Epithelial cell of proximal tubule (primary cell): ENCODE measurements around the gene LILRA1. TPM values are rescaled to one million over a fixed set of nuclear protein-coding genes. Genes with fewer than 3 reads are reported as not detected.

Experiments used
- DNase-seq: peaks from one replicate; pipeline ENCODE4 v3.0.0-alpha.2; 2011; ENCODE audit warnings: low read depth
- H3K4me3 ChIP-seq: 2 replicates; pipeline ENCODE4 v1.5.1; 2011; ENCODE audit warnings: low read depth, mild to moderate bottlenecking, low read length
- total RNA-seq: library from RNA; depleted of rRNA; stranded (reverse); fragments of >200 nt; gene quantifications from 2 replicates; pipeline ENCODE4 v1.2.3, GENCODE V29; 2015
- TF ChIP-seq, protein P1 (sequence below): conservative IDR thresholded peaks from 2 replicates; pipeline ENCODE4 v1.5.1; 2012; ENCODE audit warnings: low read depth, mild to moderate bottlenecking, low read length

LILRA1 gene
- total RNA-seq, 1 donor from 2014 or later = not detected

DNA sequence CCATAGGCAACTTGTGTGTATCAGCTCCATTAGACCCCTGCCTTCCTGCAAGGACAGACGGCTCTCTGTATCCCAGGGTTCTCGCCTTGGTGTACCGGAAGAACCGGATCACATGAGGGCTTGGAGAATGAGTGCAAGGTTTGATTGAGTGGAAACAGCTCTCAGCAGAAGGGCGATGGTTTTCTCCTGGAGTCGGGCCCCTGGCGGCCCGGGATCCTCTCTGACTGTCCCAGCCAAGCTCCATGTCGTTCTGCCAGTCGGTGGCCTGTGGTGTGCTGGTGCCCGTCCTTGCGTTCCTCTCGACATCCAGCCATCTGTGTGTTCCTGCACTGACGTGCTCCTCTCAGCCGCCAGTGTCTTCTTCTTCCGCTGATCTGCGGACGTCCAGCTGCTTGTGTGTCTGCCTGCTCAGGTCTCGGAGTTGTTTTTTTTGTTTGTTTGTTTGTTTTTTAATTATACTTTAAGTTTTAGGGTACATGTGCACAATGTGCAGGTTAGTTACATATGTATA is 53.0 kb downstream of the LILRA1 start:
- H3K4me3 ChIP-seq = no peak overlapping the region
- no peak for DNase-seq
- TF ChIP-seq, protein P1, sequence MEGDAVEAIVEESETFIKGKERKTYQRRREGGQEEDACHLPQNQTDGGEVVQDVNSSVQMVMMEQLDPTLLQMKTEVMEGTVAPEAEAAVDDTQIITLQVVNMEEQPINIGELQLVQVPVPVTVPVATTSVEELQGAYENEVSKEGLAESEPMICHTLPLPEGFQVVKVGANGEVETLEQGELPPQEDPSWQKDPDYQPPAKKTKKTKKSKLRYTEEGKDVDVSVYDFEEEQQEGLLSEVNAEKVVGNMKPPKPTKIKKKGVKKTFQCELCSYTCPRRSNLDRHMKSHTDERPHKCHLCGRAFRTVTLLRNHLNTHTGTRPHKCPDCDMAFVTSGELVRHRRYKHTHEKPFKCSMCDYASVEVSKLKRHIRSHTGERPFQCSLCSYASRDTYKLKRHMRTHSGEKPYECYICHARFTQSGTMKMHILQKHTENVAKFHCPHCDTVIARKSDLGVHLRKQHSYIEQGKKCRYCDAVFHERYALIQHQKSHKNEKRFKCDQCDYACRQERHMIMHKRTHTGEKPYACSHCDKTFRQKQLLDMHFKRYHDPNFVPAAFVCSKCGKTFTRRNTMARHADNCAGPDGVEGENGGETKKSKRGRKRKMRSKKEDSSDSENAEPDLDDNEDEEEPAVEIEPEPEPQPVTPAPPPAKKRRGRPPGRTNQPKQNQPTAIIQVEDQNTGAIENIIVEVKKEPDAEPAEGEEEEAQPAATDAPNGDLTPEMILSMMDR = no peak

- DNase-seq = no peak
- H3K4me3 ChIP-seq = no peak overlapping the region
- TF ChIP-seq, protein P1 = no peak
Observed at GRCh38 chr19:54648129-54648528, 54.7 kb downstream of the LILRA1 start.

DNA sequence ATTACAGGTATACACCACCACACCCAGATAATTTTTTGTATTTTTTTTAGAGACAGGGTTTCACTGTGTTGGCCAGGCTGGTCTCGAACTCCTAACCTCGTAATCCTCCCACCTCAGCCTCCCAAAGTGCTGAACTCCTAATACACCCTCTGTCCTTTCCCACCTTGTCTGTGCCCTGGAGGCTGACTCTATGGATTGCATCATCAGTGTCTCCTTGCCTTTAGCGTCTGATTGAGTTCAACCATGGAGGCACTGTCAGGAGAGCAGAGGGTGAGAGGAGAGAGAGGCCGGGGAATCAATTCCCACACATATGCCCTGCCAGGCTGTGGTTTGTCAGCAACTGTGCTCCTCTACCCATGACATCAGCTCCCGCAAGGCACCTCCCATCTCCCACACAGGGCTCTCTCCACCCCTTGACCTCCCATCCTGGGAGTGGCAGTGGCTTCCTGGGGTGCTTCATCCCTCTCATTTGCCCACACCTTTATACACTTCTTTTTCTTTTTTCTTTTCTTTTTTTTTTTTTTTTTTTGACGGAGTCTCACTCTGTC is 56.8 kb downstream of the LILRA1 start:
- H3K4me3 ChIP-seq = no peak overlapping the region
- DNase-seq = no peak

More for the DNA sequence above, 56.8 kb downstream of the LILRA1 start:
- TF ChIP-seq, protein P1 = no peak

Other genes starting within 250 kb of the LILRA1 start
- not detected in 2 replicates for gene LAIR1, start 228.7 kb upstream of the LILRA1 start, total RNA-seq
- gene TTYH1, start 178.2 kb upstream of the LILRA1 start, total RNA-seq = 3.6 TPM in 1 of 2 replicates, not detected in the other
- gene LENG8, start 144.4 kb upstream of the LILRA1 start, total RNA-seq = 32.5 and 39.1 TPM in 2 replicates
- 2.7 and 4.1 TPM in 2 replicates for gene LENG9, start 129.9 kb upstream of the LILRA1 start, total RNA-seq
- gene CDC42EP5, start 120.3 kb upstream of the LILRA1 start, total RNA-seq = 5.1 and 33.7 TPM in 2 replicates
- gene LAIR2, start 90.8 kb upstream of the LILRA1 start, total RNA-seq = not detected in 2 replicates
- not detected in 2 replicates for gene LILRA2, start 19.8 kb upstream of the LILRA1 start, total RNA-seq
- gene LILRB1, start 36.9 kb downstream of the LILRA1 start, total RNA-seq = not detected in 2 replicates
- gene LILRB4, start 69.4 kb downstream of the LILRA1 start, total RNA-seq = not detected in 2 replicates
- not detected in 2 replicates for gene KIR3DL3, start 130.8 kb downstream of the LILRA1 start, total RNA-seq
- not detected in 2 replicates for gene KIR2DL3, start 144.9 kb downstream of the LILRA1 start, total RNA-seq
- gene KIR2DL1, start 176.2 kb downstream of the LILRA1 start, total RNA-seq = not detected in 2 replicates
- gene KIR2DL4, start 210.0 kb downstream of the LILRA1 start, total RNA-seq = not detected in 2 replicates
- not detected in 2 replicates for gene KIR3DL1, start 222.8 kb downstream of the LILRA1 start, total RNA-seq
- not detected in 2 replicates for gene KIR2DS4, start 239.0 kb downstream of the LILRA1 start, total RNA-seq